AG04449 (cell line): Measurements from ENCODE around the gene ENOX2.
"Not testable (repeated sequence)": the region's sequence is repeated elsewhere in the genome, so short reads cannot be mapped to it uniquely, and the experiment has no call there.

Source experiments
- CTCF ChIA-PET: fragments of 350-600 bp; formaldehyde crosslinking; extraction: SDS; loops from one replicate; lab custom pipeline; 2021; ENCODE audit warnings: antibody characterized with exemption; lab: Yijun Ruan, JAX
- POLR2A ChIA-PET: fragments of 400-600, 350-600 bp; formaldehyde crosslinking; extraction: SDS; loops from one replicate; lab custom pipeline; 2020; ENCODE audit warnings: antibody characterized with exemption, inconsistent platforms; lab: Yijun Ruan, JAX
- DNase-seq: peaks from one replicate; pipeline ENCODE4 v3.0.0-alpha.2; 2010; ENCODE audit warnings: low read depth, low spot score
- H3K4me3 ChIP-seq: 2 replicates; pipeline ENCODE4 v1.5.1; 2011; ENCODE audit warnings: low read depth, mild to moderate bottlenecking, control low read depth, low read length
- CTCF ChIP-seq: IDR thresholded peaks from one replicate; pipeline ENCODE4 v1.5.1; 2011; ENCODE audit warnings: mild to moderate bottlenecking, moderate library complexity, low read length, control low read depth, inconsistent platforms; ENCODE audit not compliant: insufficient read depth; ENCODE audit errors: missing control alignments

Gene ENOX2

GRCh38 chrX:130799393-130799792 lies 103.6 kb downstream of the ENOX2 start:
- DNase-seq = no peak
- ChIA-PET CTCF (no interaction called here), POLR2A (no interaction called here)
- TF ChIP-seq CTCF = no peak
- no peak overlapping the region for H3K4me3 ChIP-seq

DNA sequence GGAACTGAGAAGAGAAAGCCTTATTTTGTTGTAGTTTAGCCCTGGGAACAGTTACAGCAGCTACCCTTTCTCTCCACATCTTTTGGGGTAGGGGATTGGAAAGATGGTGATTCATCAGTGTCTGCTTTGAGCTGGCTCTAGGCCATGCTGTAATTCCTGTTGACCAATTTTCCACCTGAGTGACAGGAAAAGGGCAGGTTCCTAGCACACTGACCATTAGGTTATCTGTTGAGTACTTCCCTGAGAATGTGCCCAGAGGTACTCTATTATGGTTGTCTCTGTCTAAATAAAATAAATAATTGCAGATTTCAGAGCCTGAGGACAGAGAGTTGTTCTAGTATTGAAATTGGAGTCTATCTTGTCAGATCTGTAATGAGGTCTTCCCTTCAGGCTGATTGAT lies 109.0 kb downstream of the ENOX2 start:
- H3K4me3 ChIP-seq = no peak overlapping the region
- DNase-seq = no peak
- ChIA-PET POLR2A (no interaction called here), CTCF (no interaction called here)
- TF ChIP-seq CTCF = no peak

DNA sequence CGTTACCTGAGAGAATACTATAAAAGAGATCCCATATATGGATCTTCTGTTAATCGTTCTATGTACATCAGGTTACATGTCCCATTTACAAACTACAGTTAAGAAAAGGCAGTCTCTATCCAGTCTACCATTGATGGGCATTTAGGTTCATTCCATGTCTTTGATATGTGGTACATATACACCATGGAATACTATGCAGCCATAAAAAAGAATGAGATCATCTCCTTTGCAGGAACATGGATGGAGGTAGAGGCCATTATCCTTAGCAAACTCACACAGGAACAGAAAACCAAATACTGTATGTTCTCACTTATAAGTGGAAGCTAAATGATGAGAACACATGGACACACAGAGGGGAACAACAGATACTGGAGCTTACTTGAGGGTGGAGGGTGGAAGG lies 111.1 kb downstream of the ENOX2 start:
- H3K4me3 ChIP-seq, CTCF ChIA-PET, POLR2A ChIA-PET, DNase-seq: not testable (repeated sequence)

GRCh38 chrX:130789793-130790192 lies 113.2 kb downstream of the ENOX2 start:
- H3K4me3 ChIP-seq = no peak overlapping the region
- ChIA-PET POLR2A (no interaction called here), CTCF (no interaction called here)
- no peak for TF ChIP-seq CTCF
- no peak for DNase-seq

DNA sequence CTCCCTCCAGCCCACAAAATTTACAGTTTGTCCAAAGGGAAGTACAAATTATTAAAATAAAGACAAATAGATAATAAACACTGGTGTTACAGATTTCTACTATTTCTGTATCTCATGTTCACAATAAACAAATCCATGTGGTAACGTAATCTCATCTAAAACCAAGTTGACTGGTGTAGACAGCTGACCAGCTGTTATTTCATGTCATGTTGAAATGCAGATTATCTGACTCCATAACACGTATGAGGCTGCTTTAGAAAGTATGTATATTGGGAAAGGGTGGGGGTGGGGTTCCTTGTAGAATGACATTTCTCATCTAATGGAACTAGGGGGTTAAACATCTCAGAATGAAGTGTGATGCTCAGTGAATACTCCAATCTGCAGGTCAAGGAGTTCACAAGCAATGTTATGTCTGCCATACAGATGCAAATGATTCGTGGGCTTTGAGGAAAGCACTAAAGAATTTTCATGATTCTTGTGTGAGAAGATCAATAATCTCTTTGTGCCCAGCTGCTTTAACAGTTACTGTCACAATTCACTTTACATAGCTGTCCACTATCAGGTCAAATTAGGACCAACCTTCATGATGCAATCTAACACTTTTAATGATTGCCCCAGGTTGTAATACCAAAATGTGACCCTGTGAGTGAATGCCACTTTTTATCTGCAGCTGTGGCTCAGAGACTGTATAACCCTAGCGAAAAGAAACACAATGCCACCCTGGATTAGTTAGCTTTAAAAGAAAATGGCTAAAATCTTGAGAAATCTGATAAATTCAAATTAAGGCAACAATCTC lies 114.0 kb downstream of the ENOX2 start:
- ChIA-PET CTCF (no interaction called here), POLR2A (no interaction called here)
- no peak for TF ChIP-seq CTCF
- no peak overlapping the region for H3K4me3 ChIP-seq
- DNase-seq = no peak

DNA sequence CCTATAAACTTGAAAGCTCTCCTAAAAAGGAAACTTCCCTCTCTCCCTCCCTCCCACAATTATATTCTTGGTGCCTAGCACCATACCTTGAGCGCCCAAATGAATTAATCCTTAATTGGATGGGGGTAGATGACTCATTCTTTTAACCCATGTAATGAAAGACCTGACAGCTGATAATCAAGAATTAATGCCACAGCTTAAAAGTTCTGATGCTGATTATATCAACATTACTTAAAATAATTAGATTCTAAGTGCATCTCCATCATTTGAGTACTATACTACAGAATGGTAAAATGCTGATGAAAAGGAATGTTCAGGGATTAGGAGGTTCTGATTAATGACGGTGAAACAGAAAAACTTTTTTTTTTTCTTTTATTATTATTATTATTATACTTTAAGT lies 117.0 kb downstream of the ENOX2 start:
- H3K4me3 ChIP-seq = no peak overlapping the region
- ChIA-PET POLR2A (no interaction called here), CTCF (interaction anchor here (1.2 kb wide), 1 partner anchor 130 kb away, joined by 3 read pairs; no protein-coding TSS in a partner anchor)
- TF ChIP-seq CTCF = no peak
- no peak for DNase-seq

DNA sequence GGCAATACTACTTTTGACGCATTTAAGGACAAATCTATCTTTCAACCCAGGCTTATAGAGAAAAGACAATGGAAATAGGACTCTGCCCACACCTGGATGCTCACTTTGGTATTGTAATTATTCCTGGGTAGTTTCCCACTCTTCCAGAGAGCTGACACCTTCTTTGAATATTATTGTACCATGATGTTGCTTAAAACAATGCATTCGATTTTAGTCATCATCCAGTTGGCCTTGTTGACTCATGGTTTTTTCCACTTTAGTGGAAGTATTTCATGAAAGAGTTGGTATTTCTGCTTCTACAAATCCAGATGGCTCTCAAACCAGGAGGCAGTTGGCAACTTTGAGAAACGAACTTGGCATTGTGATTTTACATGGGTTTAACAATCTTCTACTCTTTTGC lies 124.2 kb downstream of the ENOX2 start:
- ChIA-PET POLR2A (no interaction called here), CTCF (no interaction called here)
- DNase-seq = no peak
- no peak for TF ChIP-seq CTCF
- no peak overlapping the region for H3K4me3 ChIP-seq
